Endothelial cell of umbilical vein (primary cell): ENCODE data around the gene RHOG. TPM values are rescaled to one million over a fixed set of nuclear protein-coding genes. Genes with fewer than 3 reads are reported as not detected.

Source experiments
- BruUV-seq: library from RNA; stranded (reverse); fragments of 400-500 nt; replicated peaks from 2 replicates; lab custom pipeline; 2021; lab: Mats Ljungman, UMichigan
- CTCF ChIA-PET: fragments of 300-600, 350-600 bp; sonication (Branson Sonifier 250); formaldehyde crosslinking; loops from one replicate; lab custom pipeline; 2021; ENCODE audit warnings: antibody characterized with exemption, inconsistent platforms; lab: Charles Lee
- POLR2A ChIA-PET: fragments of 300-600, 350-600 bp; sonication (Branson Sonifier 250); formaldehyde crosslinking; loops from one replicate; lab custom pipeline; 2021; ENCODE audit warnings: antibody characterized with exemption, inconsistent platforms; lab: Charles Lee
- DNase-seq: peaks from one replicate; pipeline ENCODE4 v3.0.0-alpha.2; 2011; ENCODE audit warnings: low read depth, low spot score
- FAIRE-seq: peaks from 2 replicates; lab custom pipeline; 2011; peaks lifted over from hg19 to GRCh38; lab: Jason Lieb, UNC
- H2AFZ ChIP-seq: 2 replicates; pipeline ENCODE4 v1.6.0; 2012; ENCODE audit warnings: low read depth, low read length, control low read depth, inconsistent platforms
- H3K27ac ChIP-seq: 2 replicates; pipeline ENCODE4 v1.5.1; 2011; ENCODE audit warnings: low read depth, mild to moderate bottlenecking, control low read depth, low read length, moderate library complexity; ENCODE audit not compliant: insufficient read depth
- H3K27me3 ChIP-seq, 2 experiments: 2 replicates each; pipeline versions ENCODE4 v1.6.0 to v1.6.1; 2011; ENCODE audit warnings: low read length in 2 of 2, mixed read lengths in 1 of 2; ENCODE audit not compliant: control insufficient read depth in 2 of 2, insufficient read depth in 2 of 2
- H3K36me3 ChIP-seq, 2 experiments: 2 replicates in 1 of 2; 3 replicates in 1 of 2; pipeline ENCODE4 v1.5.1; 2011; ENCODE audit warnings: low read length in 2 of 2, mild to moderate bottlenecking in 1 of 2, moderate library complexity in 1 of 2; ENCODE audit not compliant: control insufficient read depth in 2 of 2, insufficient read depth in 2 of 2; ENCODE audit errors: extremely low read depth in 1 of 2
- H3K4me1 ChIP-seq: 3 replicates; pipeline ENCODE4 v1.5.1; 2011; ENCODE audit warnings: mild to moderate bottlenecking, low read length; ENCODE audit not compliant: control insufficient read depth, insufficient read depth; ENCODE audit errors: extremely low read depth
- H3K4me2 ChIP-seq: 2 replicates; pipeline ENCODE4 v1.6.1; 2011; ENCODE audit warnings: low read length, control low read depth, mixed read lengths; ENCODE audit not compliant: insufficient read depth
- H3K4me3 ChIP-seq, 3 experiments: fragments of 200-600 bp in 1 of 3; sonication (generic), shearing (Covaris generic) in 1 of 3; replicated peaks in 1 of 3; 2 replicates each; pipeline ENCODE4 v1.5.1; 2011 to 2016; ENCODE audit warnings: control low read depth in 3 of 3, low read length in 3 of 3, mild to moderate bottlenecking in 2 of 3, inconsistent platforms in 1 of 3, low read depth in 1 of 3, moderate library complexity in 1 of 3; ENCODE audit not compliant: insufficient read depth in 1 of 3
- H3K79me2 ChIP-seq: 2 replicates; pipeline ENCODE4 v1.6.0; 2012; ENCODE audit warnings: low read length, inconsistent platforms; ENCODE audit not compliant: control insufficient read depth, insufficient read depth
- H3K9ac ChIP-seq: replicated peaks from 2 replicates; pipeline ENCODE3; 2011; ENCODE audit warnings: low read length, control low read depth; ENCODE audit not compliant: insufficient read depth; ENCODE audit errors: extremely low read depth
- H3K9me1 ChIP-seq: replicated peaks from 3 replicates; pipeline ENCODE4 v1.6.0; 2011; ENCODE audit warnings: mild to moderate bottlenecking, low read length; ENCODE audit not compliant: control insufficient read depth, insufficient read depth; ENCODE audit errors: extremely low read depth
- H3K9me3 ChIP-seq: replicated peaks from 2 replicates; pipeline ENCODE4 v1.5.1; 2012; ENCODE audit warnings: low read length, inconsistent platforms; ENCODE audit not compliant: control insufficient read depth, insufficient read depth
- H4K20me1 ChIP-seq: replicated peaks from 2 replicates; pipeline ENCODE3; 2011; ENCODE audit warnings: mild to moderate bottlenecking, low read length; ENCODE audit not compliant: control insufficient read depth, insufficient read depth; ENCODE audit errors: extremely low read depth
- EZH2 ChIP-seq: IDR thresholded peaks from 2 replicates; pipeline ENCODE4 v1.6.1; 2012; ENCODE audit warnings: borderline replicate concordance, low read depth, mild to moderate bottlenecking, moderate library complexity, low read length, inconsistent platforms; ENCODE audit not compliant: severe bottlenecking
- FOS ChIP-seq: IDR thresholded peaks from 2 replicates; pipeline ENCODE4 v1.6.1; 2011; ENCODE audit warnings: mild to moderate bottlenecking, low read length, moderate library complexity, borderline replicate concordance; ENCODE audit not compliant: insufficient read depth
- GATA2 ChIP-seq: IDR thresholded peaks from 2 replicates; pipeline ENCODE4 v1.7.0; 2011; ENCODE audit warnings: low read depth, mild to moderate bottlenecking, moderate library complexity, mixed read lengths, low read length; ENCODE audit not compliant: insufficient read length, insufficient read depth
- JUN ChIP-seq: IDR thresholded peaks from 2 replicates; pipeline ENCODE4 v1.6.1; 2011; ENCODE audit warnings: borderline replicate concordance, low read depth; ENCODE audit not compliant: insufficient read length, insufficient read depth
- MYC ChIP-seq: IDR thresholded peaks from one replicate; pipeline ENCODE4 v1.6.1; 2011; ENCODE audit warnings: mild to moderate bottlenecking, low read depth, low read length
- POLR2A ChIP-seq: IDR thresholded peaks from 2 replicates; pipeline ENCODE4 v1.6.1; 2012; ENCODE audit warnings: low read depth, mild to moderate bottlenecking, control low read depth, low read length
- POLR2AphosphoS5 ChIP-seq: IDR thresholded peaks from 2 replicates; pipeline ENCODE4 v1.6.1; 2012; ENCODE audit warnings: low read depth, mild to moderate bottlenecking, control low read depth, low read length, moderate library complexity; ENCODE audit not compliant: insufficient read depth
- dilution Hi-C: fragments of 300-500 bp; cut with MboI; formaldehyde crosslinking; loops from one replicate; pipeline ENCODE4 v1.15.0; 2019; ENCODE audit warnings: low sequenced_read_pairs; ENCODE audit not compliant: extremely low pct_ligation_motif_present
- intact Hi-C: fragments of 100-400 bp; cut with micrococcal nuclease; formaldehyde crosslinking; loops from one replicate; pipeline ENCODE4 v1.10.0; 2022
- polyA plus RNA-seq, 4 experiments: library from polyadenylated mRNA; depleted of rRNA in 3 of 4; stranded (reverse) in 3 of 4; unstranded in 1 of 4; fragments of >200 nt; gene quantifications; 2 replicates each; pipeline versions ENCODE4 v1.2.1 to v1.2.3, GENCODE V29; 2011 to 2012; ENCODE audit warnings: missing spikeins in 1 of 4
- total RNA-seq: library from RNA; stranded (reverse); gene quantifications from 2 replicates; pipeline ENCODE4 v1.2.3, GENCODE V29; 2021
- TF ChIP-seq, protein P1 (sequence below): IDR thresholded peaks from 2 replicates; pipeline ENCODE4 v1.6.1; 2011; ENCODE audit not compliant: insufficient read depth, insufficient read length
- TF ChIP-seq, protein P2 (sequence below), 2 donors: IDR thresholded peaks; 1 replicate in 1 of 2; 2 replicates in 1 of 2; pipeline ENCODE4 v1.5.1; 2011; ENCODE audit warnings: low read length in 2 of 2, mild to moderate bottlenecking in 2 of 2, moderate library complexity in 2 of 2, control low read depth in 1 of 2, inconsistent platforms in 1 of 2, low read depth in 1 of 2; ENCODE audit not compliant: insufficient read depth in 1 of 2; ENCODE audit errors: extremely low read depth in 1 of 2

RHOG gene
- total and polyA plus RNA-seq, 2 donors (not counting 3 experiments of a cell fraction or from before 2014, with no cell fraction given), result 69.0 to 119 TPM

DNA sequence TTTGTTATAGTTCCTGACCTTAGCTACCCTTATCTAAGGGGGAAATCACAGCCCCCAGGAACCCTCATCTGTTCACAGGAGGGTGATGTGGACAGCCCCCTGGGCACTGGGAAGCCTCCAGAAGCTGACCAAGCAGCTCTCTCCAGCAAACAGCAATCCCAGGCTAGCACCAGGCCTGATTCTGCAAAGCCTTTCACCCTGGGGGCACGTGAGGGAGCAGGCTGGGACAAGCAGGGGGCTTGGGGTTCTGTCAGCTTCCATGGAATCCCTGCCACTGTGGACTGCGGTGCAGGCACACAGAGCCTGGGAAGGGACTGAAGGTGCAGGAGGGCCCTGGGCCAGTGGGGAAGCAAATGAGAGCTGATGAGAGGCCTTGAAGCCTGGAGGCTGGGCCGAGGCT, 30.3 kb downstream of the RHOG start:
- POLR2A ChIA-PET, result no interaction called here
- dilution Hi-C loops (no loop called here), intact Hi-C loops (no loop called here)
- Histone ChIP-seq H3K9ac (no peak overlapping the region), H3K27me3 (no peaks in the 10 kb centered on the region), H3K27ac (no peak overlapping the region), H4K20me1 (no peaks in the 10 kb centered on the region), H3K79me2 (no peaks in the 10 kb centered on the region), H3K9me1 (no peaks in the 10 kb centered on the region), H3K9me3 (no peaks in the 10 kb centered on the region), H2AFZ (no peak overlapping the region), H3K4me1 (peaks cover 7% of the 10 kb centered on the region), H3K4me2 (no peak overlapping the region), H3K36me3 (no peaks in the 10 kb centered on the region), H3K4me3 (no peak overlapping the region)
- DNase-seq, result no peak
- TF ChIP-seq, protein P1, sequence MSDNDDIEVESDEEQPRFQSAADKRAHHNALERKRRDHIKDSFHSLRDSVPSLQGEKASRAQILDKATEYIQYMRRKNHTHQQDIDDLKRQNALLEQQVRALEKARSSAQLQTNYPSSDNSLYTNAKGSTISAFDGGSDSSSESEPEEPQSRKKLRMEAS, result no peak
- TF ChIP-seq POLR2AphosphoS5 (no peak), POLR2A (no peak)
- CTCF ChIA-PET, result interaction anchor here (1.0 to 4.4 kb wide), 4 partner anchors 13 to 262 kb away, joined by 3 to 28 read pairs (median 4); no protein-coding TSS in a partner anchor
- BruUV-seq, result no TSS peak
- no peak for FAIRE-seq

DNA sequence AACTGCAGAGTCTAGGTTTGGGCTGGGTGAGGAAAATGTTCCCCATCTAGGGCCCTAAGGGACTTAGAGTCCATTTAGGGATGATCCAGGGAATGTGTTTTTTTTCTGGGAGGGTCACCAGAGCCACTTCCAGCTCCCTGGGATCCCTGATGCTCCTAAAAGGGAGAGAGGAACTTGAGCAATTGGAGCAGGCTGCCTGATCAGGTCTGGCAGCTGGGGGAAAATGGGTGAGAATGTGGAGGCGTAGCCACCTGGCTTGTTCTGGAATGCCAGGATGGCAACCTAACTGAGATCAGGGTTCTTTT, 31.2 kb downstream of the RHOG start:
- TF ChIP-seq POLR2A, result no peak
- TF ChIP-seq POLR2AphosphoS5, result no peak
- TF ChIP-seq, protein P2, sequence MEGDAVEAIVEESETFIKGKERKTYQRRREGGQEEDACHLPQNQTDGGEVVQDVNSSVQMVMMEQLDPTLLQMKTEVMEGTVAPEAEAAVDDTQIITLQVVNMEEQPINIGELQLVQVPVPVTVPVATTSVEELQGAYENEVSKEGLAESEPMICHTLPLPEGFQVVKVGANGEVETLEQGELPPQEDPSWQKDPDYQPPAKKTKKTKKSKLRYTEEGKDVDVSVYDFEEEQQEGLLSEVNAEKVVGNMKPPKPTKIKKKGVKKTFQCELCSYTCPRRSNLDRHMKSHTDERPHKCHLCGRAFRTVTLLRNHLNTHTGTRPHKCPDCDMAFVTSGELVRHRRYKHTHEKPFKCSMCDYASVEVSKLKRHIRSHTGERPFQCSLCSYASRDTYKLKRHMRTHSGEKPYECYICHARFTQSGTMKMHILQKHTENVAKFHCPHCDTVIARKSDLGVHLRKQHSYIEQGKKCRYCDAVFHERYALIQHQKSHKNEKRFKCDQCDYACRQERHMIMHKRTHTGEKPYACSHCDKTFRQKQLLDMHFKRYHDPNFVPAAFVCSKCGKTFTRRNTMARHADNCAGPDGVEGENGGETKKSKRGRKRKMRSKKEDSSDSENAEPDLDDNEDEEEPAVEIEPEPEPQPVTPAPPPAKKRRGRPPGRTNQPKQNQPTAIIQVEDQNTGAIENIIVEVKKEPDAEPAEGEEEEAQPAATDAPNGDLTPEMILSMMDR (IDR thresholded peaks at IDR 0.05; ENCODE audit: extremely low read depth in 1 of 2, insufficient read depth in 1 of 2, low read depth in 1 of 2, low read length in 2 of 2), result no peak
- no peak for TF ChIP-seq JUN
- no peak for TF ChIP-seq EZH2
- no peak for TF ChIP-seq GATA2
- TF ChIP-seq, protein P1, result no peak
- TF ChIP-seq FOS, result no peak
- TF ChIP-seq MYC, result no peak
- H3K79me2 ChIP-seq, result no peaks in the 10 kb centered on the region
- H3K27ac ChIP-seq, result no peak overlapping the region
- H3K4me1 ChIP-seq, result peaks cover 7% of the 10 kb centered on the region
- intact Hi-C loops, result loop anchor here (2.0 kb wide), 1 partner anchor 27 kb away; no protein-coding TSS in a partner anchor
- BruUV-seq, result no TSS peak
- no peaks in the 10 kb centered on the region for H3K27me3 ChIP-seq
- no peaks in the 10 kb centered on the region for H3K9me3 ChIP-seq
- no peaks in the 10 kb centered on the region for H3K36me3 ChIP-seq
- no peak overlapping the region for H3K4me3 ChIP-seq
- DNase-seq (no peak), FAIRE-seq (no peak)
- H4K20me1 ChIP-seq, result no peaks in the 10 kb centered on the region
- H3K4me2 ChIP-seq, result no peak overlapping the region
- CTCF ChIA-PET, result interaction anchor here (1.1 to 4.4 kb wide), 8 partner anchors 10 to 263 kb away, joined by 5 to 48 read pairs (median 18); partner anchors contain the start of genes NUP98, RHOG and STIM1
- H3K9ac ChIP-seq, result no peak overlapping the region
- dilution Hi-C loops, result no loop called here
- no peaks in the 10 kb centered on the region for H3K9me1 ChIP-seq
- H2AFZ ChIP-seq, result no peak overlapping the region
- POLR2A ChIA-PET, result no interaction called here
